ENCODE results near the gene HLA-DQA1.

- TF ChIP-seq, protein P1, sequence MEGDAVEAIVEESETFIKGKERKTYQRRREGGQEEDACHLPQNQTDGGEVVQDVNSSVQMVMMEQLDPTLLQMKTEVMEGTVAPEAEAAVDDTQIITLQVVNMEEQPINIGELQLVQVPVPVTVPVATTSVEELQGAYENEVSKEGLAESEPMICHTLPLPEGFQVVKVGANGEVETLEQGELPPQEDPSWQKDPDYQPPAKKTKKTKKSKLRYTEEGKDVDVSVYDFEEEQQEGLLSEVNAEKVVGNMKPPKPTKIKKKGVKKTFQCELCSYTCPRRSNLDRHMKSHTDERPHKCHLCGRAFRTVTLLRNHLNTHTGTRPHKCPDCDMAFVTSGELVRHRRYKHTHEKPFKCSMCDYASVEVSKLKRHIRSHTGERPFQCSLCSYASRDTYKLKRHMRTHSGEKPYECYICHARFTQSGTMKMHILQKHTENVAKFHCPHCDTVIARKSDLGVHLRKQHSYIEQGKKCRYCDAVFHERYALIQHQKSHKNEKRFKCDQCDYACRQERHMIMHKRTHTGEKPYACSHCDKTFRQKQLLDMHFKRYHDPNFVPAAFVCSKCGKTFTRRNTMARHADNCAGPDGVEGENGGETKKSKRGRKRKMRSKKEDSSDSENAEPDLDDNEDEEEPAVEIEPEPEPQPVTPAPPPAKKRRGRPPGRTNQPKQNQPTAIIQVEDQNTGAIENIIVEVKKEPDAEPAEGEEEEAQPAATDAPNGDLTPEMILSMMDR (conservative IDR thresholded peaks at IDR 0.05 in 1 of 2, IDR thresholded peaks at IDR 0.05 in 1 of 2; ENCODE audit: extremely low read depth in 1 of 2, insufficient read depth in 1 of 2, low read depth in 1 of 2, low read length in 2 of 2), result no peak
- TF ChIP-seq EZH2 (IDR thresholded peaks at IDR 0.05; ENCODE audit: borderline replicate concordance, low read length), result no peak
Measured at GRCh38 chr6:32615885-32616532, 21.2 kb upstream of the HLA-DQA1 start.

Measured in mammary epithelial cell (primary cell).